Spinal cord (tissue), 10 donors: ENCODE measurements around the gene MIDN. TPM values are rescaled to one million over a fixed set of nuclear protein-coding genes. Genes with fewer than 3 reads are reported as not detected.
A peak's percentile ranks its signal among the peaks of the same experiment; 100 is the strongest.

Experiments used
- DNase-seq, 6 donors: peaks; one replicate each; pipeline versions ENCODE4 v3.0.0 to v3.0.0-alpha.2; 2013 to 2015; ENCODE audit warnings: low spot score in 6 of 6, low read depth in 4 of 6
- H3K27ac ChIP-seq: one replicate; pipeline ENCODE4 v1.5.1; 2013; ENCODE audit warnings: low read depth, low read length, control low read depth
- H3K27me3 ChIP-seq: one replicate; pipeline ENCODE4 v1.6.1; 2013; ENCODE audit warnings: low read length; ENCODE audit not compliant: control insufficient read depth, insufficient read depth
- H3K36me3 ChIP-seq: one replicate; pipeline ENCODE4 v1.6.1; 2013; ENCODE audit warnings: low read length; ENCODE audit not compliant: control insufficient read depth, insufficient read depth
- H3K4me1 ChIP-seq: one replicate; pipeline ENCODE4 v1.6.1; 2013; ENCODE audit warnings: low read length; ENCODE audit not compliant: control insufficient read depth, insufficient read depth
- H3K4me3 ChIP-seq: one replicate; pipeline ENCODE4 v1.5.1; 2013; ENCODE audit warnings: low read depth, low read length, control low read depth
- H3K9me3 ChIP-seq: one replicate; pipeline ENCODE4 v1.6.1; 2013; ENCODE audit warnings: low read length; ENCODE audit not compliant: control insufficient read depth, insufficient read depth
- WGBS: methylation state at CpG from one replicate; pipeline ENCODE4 v1.1.5; 2013; ENCODE audit warnings: missing lambda C conversion rate; ENCODE audit not compliant: insufficient coverage; 5-methylcytosine and 5-hydroxymethylcytosine counted together
- polyA plus RNA-seq, 2 donors: library from polyadenylated mRNA; unstranded; fragments of 120-200 nt; gene quantifications; one replicate each; pipeline ENCODE4 v1.2.1, GENCODE V29; 2013; ENCODE audit not compliant: insufficient read length in 2 of 2
- total RNA-seq, 2 donors: library from RNA; depleted of rRNA in 1 of 2; stranded (reverse); fragments of 120-200 nt in 1 of 2; fragments of >200 nt in 1 of 2; gene quantifications; one replicate each; pipeline versions ENCODE4 v1.2.3 to v1.2.4, GENCODE V29; 2013 to 2014
- donor health status: healthy.

The MIDN gene
- total and polyA plus RNA-seq, 4 donors: 13.3 to 97.1 (median 54.6) TPM

DNA sequence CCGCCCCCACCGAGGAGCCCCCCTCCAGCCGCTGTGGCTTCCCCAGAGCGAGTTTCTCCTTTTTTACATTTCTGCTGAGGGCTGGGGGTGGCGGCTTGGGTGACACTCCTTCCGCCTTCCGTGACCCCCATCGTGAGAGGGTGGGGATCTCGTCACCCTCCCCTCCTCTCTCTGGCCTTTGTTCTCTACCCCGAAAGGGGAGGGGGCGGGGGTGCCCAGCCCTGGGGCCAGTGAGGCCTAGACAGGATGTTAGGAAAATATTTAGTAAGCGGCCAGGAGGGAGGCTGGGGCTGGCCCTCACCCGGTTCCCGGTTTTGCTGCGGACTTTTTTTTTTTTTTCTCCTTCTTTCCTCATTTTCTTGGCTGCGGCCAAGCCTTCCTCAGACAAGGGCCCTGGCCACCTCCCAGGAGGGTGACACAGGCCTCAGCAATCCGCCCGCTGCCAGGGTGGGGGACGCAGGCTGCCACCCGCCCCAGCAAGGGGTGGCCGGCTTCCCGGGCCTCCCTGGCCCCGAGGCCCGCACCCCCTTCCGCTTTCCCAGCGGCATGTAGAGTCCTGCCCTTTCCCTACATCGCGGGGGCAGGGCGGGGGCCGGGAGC is 3.9 kb downstream of the MIDN start:
- peaks cover 71% of the 10 kb centered on the region for H3K4me1 ChIP-seq
- peak overlapping the region; percentile 91 for H3K27ac ChIP-seq
- H3K4me3 ChIP-seq: peak overlapping the region; percentile 62
- WGBS: 7% methylated on average over 15 of the region's 30 CpGs
- H3K9me3 ChIP-seq: no peaks in the 10 kb centered on the region
- H3K36me3 ChIP-seq: peaks cover 71% of the 10 kb centered on the region
- H3K27me3 ChIP-seq: no peaks in the 10 kb centered on the region
- peak in 2 of 6 donors; percentile 72 to 92 for DNase-seq

- peak in 2 of 6 donors; percentile 77 to 90 for DNase-seq
- no peaks in the 10 kb centered on the region for H3K9me3 ChIP-seq
- WGBS: 20% methylated on average over 4 of the region's 26 CpGs
- H3K4me1 ChIP-seq: peaks cover 71% of the 10 kb centered on the region
- peak overlapping the region; percentile 24 for H3K4me3 ChIP-seq
- H3K36me3 ChIP-seq: peaks cover 76% of the 10 kb centered on the region
- H3K27ac ChIP-seq: peak overlapping the region; percentile 91
- H3K27me3 ChIP-seq: no peaks in the 10 kb centered on the region
Measured at GRCh38 chr19:1252821-1253513, 4.6 kb downstream of the MIDN start.

DNA sequence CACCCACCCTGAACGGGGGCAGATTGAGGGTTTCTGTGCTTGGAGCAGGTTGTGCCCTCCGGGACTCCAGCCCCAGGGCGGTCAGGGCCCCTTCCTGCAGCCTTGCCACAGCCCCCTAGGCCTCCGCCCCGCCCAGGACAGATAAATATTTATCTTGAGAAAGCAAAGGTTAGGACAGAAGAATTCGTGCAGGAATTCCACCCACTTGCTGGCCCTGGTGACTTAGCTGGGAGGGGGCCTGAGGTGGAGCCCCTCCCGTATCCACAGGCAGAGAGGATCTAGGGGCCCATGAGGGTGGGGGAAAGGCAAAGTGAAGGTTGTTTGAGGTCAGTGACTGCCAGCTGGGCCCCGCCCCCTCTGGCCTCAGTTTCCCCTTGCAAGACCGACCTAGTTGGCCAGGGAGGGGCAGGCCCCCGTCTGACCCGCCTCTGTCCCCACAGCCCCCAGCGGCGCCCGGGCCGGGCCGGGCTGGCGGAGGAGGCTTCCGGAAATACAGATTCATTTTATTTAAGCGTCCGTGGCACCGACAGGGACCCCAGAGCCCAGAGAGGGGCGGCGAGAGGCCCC is 5.2 kb downstream of the MIDN start:
- H3K9me3 ChIP-seq: no peaks in the 10 kb centered on the region
- H3K4me3 ChIP-seq: peak overlapping the region; percentile 24
- peaks cover 74% of the 10 kb centered on the region for H3K4me1 ChIP-seq
- peaks cover 80% of the 10 kb centered on the region for H3K36me3 ChIP-seq
- no peaks in the 10 kb centered on the region for H3K27me3 ChIP-seq
- H3K27ac ChIP-seq: peak overlapping the region; percentile 91
- WGBS: 73% methylated on average over 20 of the region's 23 CpGs
- DNase-seq: no peak

- H3K4me3 ChIP-seq: no peak overlapping the region
- H3K27me3 ChIP-seq: no peaks in the 10 kb centered on the region
- H3K27ac ChIP-seq: peak overlapping the region; percentile 91
- DNase-seq: no peak
- peaks cover 85% of the 10 kb centered on the region for H3K36me3 ChIP-seq
- WGBS: 73% methylated on average over 20 of the region's 37 CpGs
- H3K9me3 ChIP-seq: no peaks in the 10 kb centered on the region
- H3K4me1 ChIP-seq: peaks cover 79% of the 10 kb centered on the region
Measured at GRCh38 chr19:1254081-1254527, 5.7 kb downstream of the MIDN start.

- H3K27me3 ChIP-seq: no peaks in the 10 kb centered on the region
- H3K9me3 ChIP-seq: no peaks in the 10 kb centered on the region
- H3K27ac ChIP-seq: peak overlapping the region; percentile 62
- 85% methylated on average over 19 of the region's 20 CpGs for WGBS
- no peak overlapping the region for H3K4me3 ChIP-seq
- no peak for DNase-seq
- H3K36me3 ChIP-seq: peaks cover 90% of the 10 kb centered on the region
- H3K4me1 ChIP-seq: peaks cover 84% of the 10 kb centered on the region
Measured at GRCh38 chr19:1254530-1255185, 6.3 kb downstream of the MIDN start.

DNA sequence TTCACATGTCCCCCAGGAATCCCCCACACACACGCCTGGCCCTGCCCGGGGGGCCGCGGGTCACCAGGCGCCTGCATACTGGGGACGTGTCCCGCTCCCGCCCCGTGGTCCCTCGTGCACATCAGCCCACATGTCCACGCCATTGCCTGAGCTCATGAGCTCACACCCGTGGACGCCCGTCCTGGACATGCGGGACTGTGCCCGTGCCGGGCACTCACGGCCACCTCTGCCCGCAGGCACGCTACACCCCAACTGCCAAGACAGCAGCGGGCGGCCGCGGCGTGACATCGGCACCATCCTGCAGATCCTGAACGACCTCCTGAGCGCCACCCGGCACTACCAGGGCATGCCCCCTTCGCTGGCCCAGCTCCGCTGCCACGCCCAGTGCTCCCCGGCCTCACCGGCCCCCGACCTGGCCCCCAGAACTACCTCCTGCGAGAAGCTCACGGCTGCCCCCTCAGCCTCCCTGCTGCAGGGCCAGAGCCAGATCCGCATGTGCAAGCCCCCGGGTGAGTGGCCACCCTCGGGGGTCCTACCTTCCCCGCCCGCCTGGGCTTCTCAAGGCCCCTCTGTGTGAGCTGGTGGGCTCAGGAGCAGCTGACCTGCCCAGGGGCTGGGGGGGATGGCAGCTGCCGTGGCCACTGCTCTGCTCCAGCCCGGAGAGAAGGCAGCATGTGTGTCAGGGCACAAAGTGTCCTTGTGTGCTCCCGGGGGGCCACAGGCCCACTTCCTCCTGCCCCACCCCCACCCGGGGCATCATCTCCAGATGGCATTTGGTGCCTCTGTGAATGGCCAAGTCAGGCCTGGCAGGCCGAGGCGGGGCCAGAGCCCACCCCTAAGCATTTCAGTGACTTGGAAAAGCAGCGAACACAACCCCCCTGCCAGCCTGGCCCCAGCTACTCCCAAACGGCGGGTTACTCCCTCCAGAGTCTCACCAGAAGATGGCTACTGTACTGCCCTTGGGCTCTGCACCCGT is 7.1 kb downstream of the MIDN start:
- Histone ChIP-seq H3K27me3 (no peaks in the 10 kb centered on the region), H3K36me3 (peaks cover 90% of the 10 kb centered on the region), H3K9me3 (no peaks in the 10 kb centered on the region), H3K4me3 (no peak overlapping the region), H3K27ac (peak overlapping the region; percentile 62), H3K4me1 (peaks cover 92% of the 10 kb centered on the region)
- DNase-seq: peak in 2 of 6 donors; percentile 72 to 85
- 66% methylated on average over 52 of the region's 52 CpGs for WGBS

DNA sequence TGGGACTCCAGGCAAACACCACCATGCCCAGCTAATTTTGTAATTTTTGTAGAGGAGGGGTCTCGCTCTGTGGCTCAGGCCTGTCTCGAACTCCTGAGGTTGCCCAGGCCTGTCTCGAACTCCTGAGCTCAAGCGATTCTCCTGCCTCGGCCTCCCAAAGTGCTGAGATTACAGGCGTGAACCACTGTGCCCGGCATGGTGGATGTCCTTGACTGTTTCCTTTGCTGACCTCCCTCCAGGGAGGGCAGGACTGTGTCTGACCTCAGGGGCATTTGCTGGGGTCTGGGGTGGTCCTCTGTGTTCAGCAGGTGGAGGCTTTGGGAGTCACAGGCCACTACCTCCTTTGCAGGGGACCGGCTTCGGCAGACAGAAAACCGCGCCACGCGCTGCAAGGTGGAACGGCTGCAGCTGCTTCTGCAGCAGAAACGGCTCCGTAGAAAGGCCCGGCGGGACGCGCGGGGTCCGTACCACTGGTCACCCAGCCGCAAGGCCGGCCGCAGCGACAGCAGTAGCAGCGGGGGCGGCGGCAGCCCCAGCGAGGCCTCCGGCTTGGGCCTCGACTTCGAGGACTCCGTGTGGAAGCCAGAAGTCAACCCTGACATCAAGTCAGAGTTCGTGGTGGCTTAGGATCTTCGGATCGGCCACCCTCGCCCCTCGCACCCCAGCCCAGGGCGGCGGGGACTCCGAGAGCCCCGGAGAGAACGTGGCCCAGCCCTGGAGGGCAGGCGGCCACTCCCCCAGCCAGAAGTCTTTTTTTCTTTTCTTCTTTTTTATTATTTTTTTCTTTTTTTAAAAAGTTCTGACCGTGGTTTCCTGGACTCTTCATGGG is 8.5 kb downstream of the MIDN start:
- H3K27ac ChIP-seq: peak overlapping the region; percentile 47

DNA sequence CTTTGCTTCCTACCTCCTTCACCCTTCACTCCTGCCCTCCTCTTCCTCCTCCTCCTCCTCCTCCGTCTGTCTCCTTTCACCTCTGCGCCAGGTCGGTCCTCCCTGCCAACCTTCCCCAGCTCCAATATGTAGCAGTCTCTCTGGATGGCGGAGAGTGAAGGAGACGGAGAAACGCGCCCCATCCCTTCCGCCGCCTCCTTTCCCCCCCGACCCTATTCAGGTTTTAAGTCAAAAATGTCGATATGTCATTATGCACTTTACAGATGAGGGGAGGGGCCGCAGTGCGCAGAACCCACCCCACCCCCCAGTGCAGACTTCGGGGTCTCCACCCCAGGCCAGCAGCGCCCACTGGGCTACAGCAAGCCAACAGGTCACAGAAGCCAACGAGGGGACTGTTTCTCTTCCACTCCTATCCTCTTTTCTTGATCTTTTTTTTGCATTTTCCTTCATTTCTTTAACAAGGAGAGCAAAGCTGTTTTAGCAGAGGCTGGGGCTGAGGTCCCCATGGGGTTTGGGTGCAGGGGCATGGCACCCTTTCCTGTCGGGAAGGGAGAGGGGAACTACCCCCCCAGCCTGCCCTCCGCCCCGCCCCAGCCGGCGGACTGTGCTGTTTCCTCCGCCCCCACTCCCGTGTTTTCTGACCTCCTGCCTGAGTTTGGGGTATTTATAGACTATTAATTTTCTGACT is 9.2 kb downstream of the MIDN start:
- H3K27me3 ChIP-seq: no peaks in the 10 kb centered on the region
- DNase-seq: peak in 1 of 6 donors; percentile 1
- peak overlapping the region; percentile 52 for H3K27ac ChIP-seq
- H3K9me3 ChIP-seq: no peaks in the 10 kb centered on the region
- H3K36me3 ChIP-seq: peaks cover 74% of the 10 kb centered on the region
- WGBS: 53% methylated on average over 6 of the region's 23 CpGs
- no peak overlapping the region for H3K4me3 ChIP-seq
- H3K4me1 ChIP-seq: peaks cover 95% of the 10 kb centered on the region

More for the DNA sequence above, 8.5 kb downstream of the MIDN start:
- Histone ChIP-seq H3K4me1 (peaks cover 95% of the 10 kb centered on the region), H3K36me3 (peaks cover 80% of the 10 kb centered on the region), H3K27me3 (no peaks in the 10 kb centered on the region), H3K9me3 (no peaks in the 10 kb centered on the region), H3K4me3 (no peak overlapping the region)
- WGBS: 78% methylated on average over 43 of the region's 46 CpGs
- no peak for DNase-seq
